DOHH2 (cell line): Measurements from ENCODE around the gene PABPC4L.

Source experiments
- H3F3A ChIP-seq: fragments of 200-600 bp; sonication (generic), shearing (Covaris generic); 2 replicates; pipeline ENCODE4 v1.6.0; 2016; ENCODE audit warnings: antibody characterized with exemption, mild to moderate bottlenecking; ENCODE audit not compliant: control insufficient read depth, insufficient read depth
- H3K27ac ChIP-seq: fragments of 200-600 bp; sonication (generic); 2 replicates; pipeline ENCODE4 v1.5.1; 2014; ENCODE audit warnings: low read depth, mild to moderate bottlenecking, low read length, moderate library complexity
- H3K27me3 ChIP-seq: fragments of 200-600 bp; sonication (generic); 2 replicates; pipeline ENCODE4 v1.6.1; 2014; ENCODE audit warnings: mild to moderate bottlenecking, low read length, mixed read lengths; ENCODE audit not compliant: control insufficient read depth
- H3K36me3 ChIP-seq: fragments of 200-600 bp; sonication (generic); 2 replicates; pipeline ENCODE4 v1.6.1; 2014; ENCODE audit warnings: mild to moderate bottlenecking, low read length, moderate library complexity, mixed read lengths; ENCODE audit not compliant: control insufficient read depth
- H3K4me1 ChIP-seq: fragments of 200-600 bp; sonication (generic); 2 replicates; pipeline ENCODE4 v1.6.1; 2014; ENCODE audit warnings: mild to moderate bottlenecking, low read length, mixed read lengths; ENCODE audit not compliant: control insufficient read depth
- H3K4me2 ChIP-seq: fragments of 200-600 bp; sonication (generic); 2 replicates; pipeline ENCODE4 v1.6.0; 2014; ENCODE audit warnings: mild to moderate bottlenecking, low read length, moderate library complexity
- H3K4me3 ChIP-seq: fragments of 200-600 bp; sonication (generic); 2 replicates; pipeline ENCODE4 v1.5.1; 2014; ENCODE audit warnings: mild to moderate bottlenecking, low read length, mixed read lengths
- H3K79me2 ChIP-seq: fragments of 200-600 bp; sonication (generic); 2 replicates; pipeline ENCODE4 v1.6.1; 2014; ENCODE audit warnings: mild to moderate bottlenecking, low read length, mixed read lengths; ENCODE audit not compliant: control insufficient read depth
- H3K9me2 ChIP-seq: fragments of 200-600 bp; sonication (generic); replicated peaks from 2 replicates; pipeline ENCODE4 v1.6.1; 2014; ENCODE audit warnings: mild to moderate bottlenecking, low read length, mixed read lengths; ENCODE audit not compliant: control insufficient read depth
- H3K9me3 ChIP-seq: fragments of 200-600 bp; sonication (generic); 2 replicates; pipeline ENCODE4 v1.6.1; 2014; ENCODE audit warnings: antibody characterized with exemption, low read length, mixed read lengths; ENCODE audit not compliant: control insufficient read depth, insufficient read depth
- H4K20me1 ChIP-seq: fragments of 200-600 bp; sonication (generic); 2 replicates; pipeline ENCODE4 v1.6.0; 2014; ENCODE audit warnings: low read depth, mild to moderate bottlenecking, antibody characterized with exemption, low read length, moderate library complexity; ENCODE audit not compliant: control insufficient read depth, insufficient read depth
- CTCF ChIP-seq: fragments of 200-600 bp; sonication (generic); IDR thresholded peaks from one replicate; pipeline ENCODE4 v1.5.1; 2014; ENCODE audit warnings: antibody characterized with exemption, mild to moderate bottlenecking, low read depth, low read length; ENCODE audit not compliant: poor library complexity, severe bottlenecking
- EZH2phosphoT487 ChIP-seq: fragments of 200-600 bp; sonication (generic); IDR thresholded peaks from 2 replicates; pipeline ENCODE4 v1.6.1; 2017; ENCODE audit warnings: borderline replicate concordance, mild to moderate bottlenecking, antibody characterized with exemption, low read length, moderate library complexity, mixed read lengths

Gene PABPC4L

DNA sequence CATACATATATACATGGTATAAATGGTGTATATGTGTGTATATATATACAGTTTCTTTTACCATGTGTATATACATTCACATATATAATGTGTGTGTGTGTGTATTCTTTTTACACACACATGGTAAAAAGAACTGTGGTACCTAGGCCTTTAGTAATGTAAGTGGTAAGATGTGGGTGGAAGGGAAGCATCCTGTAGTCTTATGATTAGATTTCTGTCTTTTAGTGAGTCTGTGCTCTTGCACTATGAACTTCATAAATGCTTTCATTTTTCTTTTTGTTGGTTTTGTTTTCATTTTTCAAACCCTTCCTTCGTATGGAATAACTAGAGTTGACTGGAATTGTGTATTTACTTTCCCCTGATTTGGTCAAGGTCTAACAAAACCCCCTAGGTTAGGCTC, 12.1 kb downstream of the PABPC4L start:
- no peak overlapping the region for H3K4me3 ChIP-seq
- H3K4me2 ChIP-seq = no peak overlapping the region
- H4K20me1 ChIP-seq = no peaks in the 10 kb centered on the region
- no peak overlapping the region for H3K27ac ChIP-seq
- no peaks in the 10 kb centered on the region for H3F3A ChIP-seq
- H3K36me3 ChIP-seq = no peaks in the 10 kb centered on the region
- no peaks in the 10 kb centered on the region for H3K79me2 ChIP-seq
- TF ChIP-seq CTCF = no peak
- TF ChIP-seq EZH2phosphoT487 = no peak
- H3K9me3 ChIP-seq = no peaks in the 10 kb centered on the region
- no peaks in the 10 kb centered on the region for H3K9me2 ChIP-seq
- no peaks in the 10 kb centered on the region for H3K27me3 ChIP-seq
- H3K4me1 ChIP-seq = no peaks in the 10 kb centered on the region

DNA sequence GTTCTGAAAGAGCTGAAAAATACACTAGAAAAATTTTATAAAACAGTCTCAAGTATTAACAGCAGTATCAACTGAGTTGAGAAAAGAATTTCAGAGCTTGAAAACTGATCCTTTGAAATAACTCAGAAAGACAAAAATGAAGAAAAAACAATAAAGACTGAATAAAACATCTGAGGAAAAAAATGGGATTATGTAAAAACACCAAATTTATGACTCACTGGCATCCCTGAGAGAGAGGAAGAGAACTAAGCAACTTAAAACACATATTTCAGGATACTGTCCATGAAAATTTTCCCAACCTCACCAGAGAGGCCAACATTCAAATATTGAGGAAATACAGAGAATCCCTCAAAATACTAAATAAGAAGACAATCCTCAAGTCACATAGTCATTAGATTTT, 22.9 kb downstream of the PABPC4L start:
- TF ChIP-seq CTCF (no peak), EZH2phosphoT487 (no peak)
- Histone ChIP-seq H3F3A (no peaks in the 10 kb centered on the region), H3K9me3 (peaks cover 7% of the 10 kb centered on the region; the same call in 1 of the 2 replicates), H3K4me3 (no peak overlapping the region), H3K79me2 (no peaks in the 10 kb centered on the region), H3K27me3 (no peaks in the 10 kb centered on the region), H3K9me2 (no peaks in the 10 kb centered on the region), H4K20me1 (no peaks in the 10 kb centered on the region), H3K36me3 (no peaks in the 10 kb centered on the region), H3K27ac (no peak overlapping the region), H3K4me1 (no peaks in the 10 kb centered on the region), H3K4me2 (no peak overlapping the region)

- no peak overlapping the region for H3K4me2 ChIP-seq
- no peak overlapping the region for H3K4me3 ChIP-seq
- H3K9me2 ChIP-seq = no peaks in the 10 kb centered on the region
- H4K20me1 ChIP-seq = no peaks in the 10 kb centered on the region
- no peak overlapping the region for H3K27ac ChIP-seq
- H3K9me3 ChIP-seq = peaks cover 7% of the 10 kb centered on the region; the same call in 1 of the 2 replicates
- TF ChIP-seq EZH2phosphoT487 (no peak), CTCF (no peak)
- no peaks in the 10 kb centered on the region for H3K36me3 ChIP-seq
- no peaks in the 10 kb centered on the region for H3K27me3 ChIP-seq
- no peaks in the 10 kb centered on the region for H3F3A ChIP-seq
- H3K79me2 ChIP-seq = no peaks in the 10 kb centered on the region
- H3K4me1 ChIP-seq = no peaks in the 10 kb centered on the region
These were observed 27.3 kb downstream of the PABPC4L start for GRCh38 chr4:134174271-134174670.

GRCh38 chr4:134160211-134160610, 41.4 kb downstream of the PABPC4L start:
- Histone ChIP-seq H3K9me2 (no peaks in the 10 kb centered on the region; the same call in 1 of the 2 replicates), H3K79me2 (no peaks in the 10 kb centered on the region), H3F3A (no peaks in the 10 kb centered on the region), H3K36me3 (no peaks in the 10 kb centered on the region), H3K4me3 (no peak overlapping the region), H3K9me3 (no peaks in the 10 kb centered on the region), H3K4me2 (no peak overlapping the region), H3K27ac (no peak overlapping the region), H3K4me1 (no peaks in the 10 kb centered on the region), H3K27me3 (no peaks in the 10 kb centered on the region), H4K20me1 (no peaks in the 10 kb centered on the region)
- TF ChIP-seq EZH2phosphoT487 = no peak
- no peak for TF ChIP-seq CTCF
